Activated naive CD8-positive, alpha-beta T cell treated with anti-CD3 and anti-CD28 coated beads, Interleukin-2, amount 10 ng/mL, durations not matched to agents 7 days and 5 days (primary cell): ENCODE measurements around the gene ATRN. TPM values are rescaled to one million over a fixed set of nuclear protein-coding genes. Genes with fewer than 3 reads are reported as not detected.

Experiments
- ATAC-seq: fragments of 150-1000 bp; cut with Tn5 transposase; one replicate; pipeline ENCODE4 v1.10.0; 2021; ENCODE audit warnings: low read depth, moderate library complexity
- POLR2A ChIA-PET: fragments of 350-600 bp; sonication (Branson Sonifier 250); formaldehyde crosslinking; loops from one replicate; lab custom pipeline; 2021; ENCODE audit warnings: antibody characterized with exemption; lab: Charles Lee
- DNase-seq: peaks from one replicate; pipeline ENCODE4 v3.0.0; 2021
- H3K27ac Mint-ChIP-seq: one replicate; pipeline ENCODE4 v1.8.0; 2022; ENCODE audit warnings: mild to moderate bottlenecking, mixed read lengths
- H3K27me3 Mint-ChIP-seq: one replicate; pipeline ENCODE4 v1.8.0; 2022; ENCODE audit warnings: mild to moderate bottlenecking, moderate library complexity, mixed read lengths
- H3K36me3 Mint-ChIP-seq: one replicate; pipeline ENCODE4 v1.8.0; 2021; ENCODE audit warnings: mild to moderate bottlenecking, mixed read lengths
- H3K4me1 Mint-ChIP-seq: one replicate; pipeline ENCODE4 v1.8.0; 2021; ENCODE audit warnings: mixed read lengths
- H3K4me3 Mint-ChIP-seq: one replicate; pipeline ENCODE4 v1.8.0; 2022; ENCODE audit warnings: mild to moderate bottlenecking, moderate library complexity, mixed read lengths
- H3K9me3 Mint-ChIP-seq: one replicate; pipeline ENCODE4 v1.8.0; 2021; ENCODE audit warnings: mixed read lengths
- total RNA-seq, 2 experiments: library from RNA; stranded (reverse); gene quantifications; one replicate each; pipeline ENCODE4 v1.2.3, GENCODE V29; 2021

The ATRN gene
- total RNA-seq, 2 experiments from 2014 or later, result 9.8 to 10.7 TPM

GRCh38 chr20:3696200-3696599, 225.4 kb downstream of the ATRN start:
- H3K36me3 Mint-ChIP-seq, result no peaks in the 10 kb centered on the region
- ATAC-seq, result no peak
- H3K27ac Mint-ChIP-seq, result no peak overlapping the region
- POLR2A ChIA-PET, result no interaction called here
- no peaks in the 10 kb centered on the region for H3K4me1 Mint-ChIP-seq
- H3K27me3 Mint-ChIP-seq, result no peaks in the 10 kb centered on the region
- H3K9me3 Mint-ChIP-seq, result no peaks in the 10 kb centered on the region
- no peak for DNase-seq
- H3K4me3 Mint-ChIP-seq, result no peak overlapping the region

- DNase-seq (no peak), ATAC-seq (no peak)
- no peaks in the 10 kb centered on the region for H3K27me3 Mint-ChIP-seq
- no peaks in the 10 kb centered on the region for H3K9me3 Mint-ChIP-seq
- no peaks in the 10 kb centered on the region for H3K4me1 Mint-ChIP-seq
- H3K4me3 Mint-ChIP-seq, result no peak overlapping the region
- no peak overlapping the region for H3K27ac Mint-ChIP-seq
- POLR2A ChIA-PET, result no interaction called here
- H3K36me3 Mint-ChIP-seq, result no peaks in the 10 kb centered on the region
Observed at GRCh38 chr20:3696745-3697587, 226.1 kb downstream of the ATRN start.

- Mint-ChIP-seq H3K27me3 (no peaks in the 10 kb centered on the region), H3K9me3 (no peaks in the 10 kb centered on the region), H3K4me3 (no peak overlapping the region), H3K36me3 (no peaks in the 10 kb centered on the region), H3K27ac (no peak overlapping the region), H3K4me1 (no peaks in the 10 kb centered on the region)
- ATAC-seq (no peak), DNase-seq (no peak)
- POLR2A ChIA-PET, result no interaction called here
Observed at GRCh38 chr20:3697588-3698305, 226.9 kb downstream of the ATRN start.

- H3K27ac Mint-ChIP-seq, result no peak overlapping the region
- H3K4me1 Mint-ChIP-seq, result no peaks in the 10 kb centered on the region
- H3K4me3 Mint-ChIP-seq, result no peak overlapping the region
- H3K27me3 Mint-ChIP-seq, result peaks cover under 1% of the 10 kb centered on the region
- ATAC-seq (no peak), DNase-seq (no peak)
- POLR2A ChIA-PET, result no interaction called here
- H3K9me3 Mint-ChIP-seq, result no peaks in the 10 kb centered on the region
- H3K36me3 Mint-ChIP-seq, result no peaks in the 10 kb centered on the region
Observed at GRCh38 chr20:3698591-3699001, 227.8 kb downstream of the ATRN start.

GRCh38 chr20:3699037-3699436, 228.2 kb downstream of the ATRN start:
- H3K27me3 Mint-ChIP-seq, result peaks cover 2% of the 10 kb centered on the region
- POLR2A ChIA-PET, result no interaction called here
- DNase-seq (no peak), ATAC-seq (no peak)
- H3K4me3 Mint-ChIP-seq, result no peak overlapping the region
- no peak overlapping the region for H3K27ac Mint-ChIP-seq
- no peaks in the 10 kb centered on the region for H3K4me1 Mint-ChIP-seq
- H3K36me3 Mint-ChIP-seq, result no peaks in the 10 kb centered on the region
- H3K9me3 Mint-ChIP-seq, result no peaks in the 10 kb centered on the region

Other genes starting within 250 kb of the ATRN start
- 1 to 10 TPM; 1.9 to 2.4 TPM for gene SLC4A11, start 231.8 kb upstream of the ATRN start, total RNA-seq
- gene DNAAF9, start 63.3 kb upstream of the ATRN start, total RNA-seq, result 1 to 10 TPM; 5.1 to 6.4 TPM
- gene GFRA4, start 192.4 kb downstream of the ATRN start, total RNA-seq, result not detected
- gene ADAM33, start 211.0 kb downstream of the ATRN start, total RNA-seq, result not detected
- under 1 TPM; 0.20 to 0.25 TPM for gene SIGLEC1, start 241.6 kb downstream of the ATRN start, total RNA-seq